Lung (tissue), 12 donors: ENCODE data around the gene BTBD1. TPM values are rescaled to one million over a fixed set of nuclear protein-coding genes. Genes with fewer than 3 reads are reported as not detected.

Source experiments
- ATAC-seq: fragments of 200-7000 bp; cut with Tn5 transposase; one replicate; pipeline ENCODE4 v1.9.1; 2020; ENCODE audit warnings: moderate number of reproducible peaks; ENCODE audit not compliant: insufficient read depth, low FRiP score
- DNase-seq, 3 donors: peaks; one replicate each; pipeline ENCODE4 v3.0.0-alpha.2; 2013 to 2017
- H3K27ac ChIP-seq, 2 donors: one replicate each; pipeline ENCODE4 v1.5.1; 2013; ENCODE audit warnings: mild to moderate bottlenecking in 2 of 2, moderate library complexity in 2 of 2, control low read depth in 1 of 2, inconsistent platforms in 1 of 2, low read depth in 1 of 2, low read length in 1 of 2
- H3K27me3 ChIP-seq, 3 donors: one replicate each; pipeline ENCODE4 v1.5.1; 2013; ENCODE audit warnings: low read length in 2 of 3; ENCODE audit not compliant: control insufficient read depth in 3 of 3, insufficient read depth in 3 of 3
- H3K36me3 ChIP-seq, 4 donors: one replicate each; pipeline ENCODE4 v1.5.1; 2013; ENCODE audit warnings: low read length in 4 of 4, mild to moderate bottlenecking in 1 of 4, moderate library complexity in 1 of 4; ENCODE audit not compliant: control insufficient read depth in 4 of 4, insufficient read depth in 4 of 4
- H3K4me1 ChIP-seq, 5 donors: one replicate each; pipeline ENCODE4 v1.5.1; 2013; ENCODE audit warnings: low read length in 5 of 5, mild to moderate bottlenecking in 2 of 5, moderate library complexity in 1 of 5; ENCODE audit not compliant: control insufficient read depth in 5 of 5, insufficient read depth in 5 of 5
- H3K4me3 ChIP-seq: one replicate; pipeline ENCODE4 v1.5.1; 2013; ENCODE audit warnings: mild to moderate bottlenecking, control low read depth, moderate library complexity
- H3K9ac ChIP-seq, 2 donors: one replicate each; pipeline ENCODE4 v1.5.1; 2013; ENCODE audit warnings: low read length in 2 of 2, control low read depth in 1 of 2; ENCODE audit not compliant: insufficient read depth in 1 of 2
- H3K9me3 ChIP-seq, 4 donors: one replicate each; pipeline ENCODE4 v1.5.1; 2013; ENCODE audit warnings: low read length in 3 of 4, mild to moderate bottlenecking in 1 of 4, moderate library complexity in 1 of 4; ENCODE audit not compliant: control insufficient read depth in 4 of 4, insufficient read depth in 3 of 4
- CTCF ChIP-seq: IDR thresholded peaks from 2 replicates; pipeline ENCODE4 v1.5.1; 2012; ENCODE audit warnings: mild to moderate bottlenecking; ENCODE audit errors: control extremely low read depth, extremely low read depth
- WGBS, 2 donors: extraction: QIAGEN DNeasy Blood & Tissue Kit; methylation state at CpG; one replicate each; pipeline ENCODE4 v1.1.7; 2013; 5-methylcytosine and 5-hydroxymethylcytosine counted together
- polyA plus RNA-seq, 2 donors: library from polyadenylated mRNA; stranded (reverse); fragments of 200-250 nt; gene quantifications; one replicate each; pipeline ENCODE4 v1.2.1, GENCODE V29; 2013
- total RNA-seq, 2 donors: library from RNA; depleted of rRNA in 1 of 2; stranded (reverse); fragments of >200 nt in 1 of 2; gene quantifications; one replicate each; pipeline ENCODE4 v1.2.1, GENCODE V29; 2014 to 2021
- donor health status: control.
- donor health status: control.
- donor health status: Bipolar disorder and iron deficiency.
- donor health status: healthy.
- donor health status: DM: yes; HTN: yes; CAD: no.

BTBD1 gene
- total and polyA plus RNA-seq, 4 donors = 10.7 to 71.0 (median 37.0) TPM

GRCh38 chr15:83014205-83014653 lies 52.8 kb downstream of the BTBD1 start:
- H3K9ac ChIP-seq = no peak overlapping the region
- WGBS, 2 donors = 75 to 84% methylated on average over 5 of the region's 5 CpGs
- H3K27me3 ChIP-seq = no peaks in the 10 kb centered on the region
- no peak overlapping the region for H3K27ac ChIP-seq
- no peaks in the 10 kb centered on the region for H3K9me3 ChIP-seq
- ATAC-seq (no peak), DNase-seq (no peak)
- H3K4me3 ChIP-seq = no peak overlapping the region
- peaks cover 5 to 13% (median 10%) of the 10 kb centered on the region in 4 donors for H3K36me3 ChIP-seq
- TF ChIP-seq CTCF = no peak
- H3K4me1 ChIP-seq = peaks cover 0 to 26% (median 8%) of the 10 kb centered on the region in 5 donors

DNA sequence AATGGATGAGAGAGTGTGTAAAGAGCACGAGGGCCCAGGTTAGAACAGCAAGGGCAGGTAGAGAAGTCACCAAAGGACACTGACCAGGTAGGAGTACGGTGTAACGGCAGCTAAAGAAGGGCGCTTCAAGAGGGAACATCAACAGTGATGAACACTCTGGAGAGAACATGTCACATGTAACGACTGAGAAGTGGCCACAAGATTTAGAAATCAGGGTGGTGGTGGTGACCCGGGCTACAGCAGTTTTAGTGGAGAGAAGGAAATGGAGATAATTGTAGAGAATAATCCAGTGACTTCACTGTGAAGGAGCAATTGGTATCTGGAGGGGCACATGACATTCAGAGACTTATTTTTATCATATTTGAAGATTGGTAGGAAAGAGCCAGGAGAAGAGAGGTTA lies 54.4 kb downstream of the BTBD1 start:
- ATAC-seq (no peak), DNase-seq (no peak)
- TF ChIP-seq CTCF = no peak
- Histone ChIP-seq H3K9me3 (no peaks in the 10 kb centered on the region), H3K4me3 (no peak overlapping the region), H3K4me1 (peaks cover 0 to 26% (median 8%) of the 10 kb centered on the region in 5 donors), H3K27ac (no peak overlapping the region), H3K9ac (no peak overlapping the region), H3K27me3 (no peaks in the 10 kb centered on the region), H3K36me3 (peaks cover 3 to 14% (median 10%) of the 10 kb centered on the region in 4 donors)
- WGBS, 2 donors = 74 to 80% methylated on average over 6 of the region's 6 CpGs

DNA sequence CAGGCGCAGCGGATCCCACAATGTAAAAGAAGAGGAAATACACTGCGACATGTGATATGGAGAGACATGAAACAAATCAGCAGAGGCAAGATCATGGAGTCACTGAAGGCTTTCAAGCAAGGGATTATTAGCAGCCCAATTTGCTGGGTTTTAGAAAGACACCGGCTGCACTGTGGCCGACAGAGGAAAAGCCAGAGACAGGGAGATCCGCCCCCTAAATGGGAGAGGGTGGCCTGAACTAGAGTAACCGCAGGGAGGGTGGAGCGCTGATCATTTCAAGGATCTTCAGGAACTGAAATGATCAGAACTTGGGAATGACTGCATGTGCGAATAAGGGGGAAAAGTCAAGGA lies 55.0 kb downstream of the BTBD1 start:
- peaks cover 5 to 16% (median 10%) of the 10 kb centered on the region in 4 donors for H3K36me3 ChIP-seq
- ATAC-seq = no peak
- H3K27me3 ChIP-seq = no peaks in the 10 kb centered on the region
- H3K4me1 ChIP-seq = peaks cover 0 to 26% (median 8%) of the 10 kb centered on the region in 5 donors
- peak overlapping the region in 1 of 2 donors; percentile 83 for H3K27ac ChIP-seq
- TF ChIP-seq CTCF = no peak
- H3K4me3 ChIP-seq = no peak overlapping the region
- H3K9me3 ChIP-seq = no peaks in the 10 kb centered on the region
- H3K9ac ChIP-seq = peak overlapping the region in 1 of 2 donors; percentile 61
- DNase-seq = no peak
- 39 to 55% methylated on average over 9 of the region's 9 CpGs for WGBS, 2 donors
